Inflammatory macrophage (primary cell): ENCODE data around the gene TBC1D9B.

Experiments
- DNase-seq, 2 donors: peaks; one replicate each; pipeline ENCODE4 v3.0.0-alpha.2; 2020 to 2022
- total RNA-seq, 18 experiments: gene quantifications; one replicate each; lab custom pipeline; 2026; ENCODE audit warnings: mixed read lengths in 6 of 18, inconsistent platforms in 2 of 18; lab: John Stamatoyannopoulos, UW

Gene TBC1D9B
- 67.3 to 404 (median 210) reads per million in 18 experiments for total RNA-seq

DNA sequence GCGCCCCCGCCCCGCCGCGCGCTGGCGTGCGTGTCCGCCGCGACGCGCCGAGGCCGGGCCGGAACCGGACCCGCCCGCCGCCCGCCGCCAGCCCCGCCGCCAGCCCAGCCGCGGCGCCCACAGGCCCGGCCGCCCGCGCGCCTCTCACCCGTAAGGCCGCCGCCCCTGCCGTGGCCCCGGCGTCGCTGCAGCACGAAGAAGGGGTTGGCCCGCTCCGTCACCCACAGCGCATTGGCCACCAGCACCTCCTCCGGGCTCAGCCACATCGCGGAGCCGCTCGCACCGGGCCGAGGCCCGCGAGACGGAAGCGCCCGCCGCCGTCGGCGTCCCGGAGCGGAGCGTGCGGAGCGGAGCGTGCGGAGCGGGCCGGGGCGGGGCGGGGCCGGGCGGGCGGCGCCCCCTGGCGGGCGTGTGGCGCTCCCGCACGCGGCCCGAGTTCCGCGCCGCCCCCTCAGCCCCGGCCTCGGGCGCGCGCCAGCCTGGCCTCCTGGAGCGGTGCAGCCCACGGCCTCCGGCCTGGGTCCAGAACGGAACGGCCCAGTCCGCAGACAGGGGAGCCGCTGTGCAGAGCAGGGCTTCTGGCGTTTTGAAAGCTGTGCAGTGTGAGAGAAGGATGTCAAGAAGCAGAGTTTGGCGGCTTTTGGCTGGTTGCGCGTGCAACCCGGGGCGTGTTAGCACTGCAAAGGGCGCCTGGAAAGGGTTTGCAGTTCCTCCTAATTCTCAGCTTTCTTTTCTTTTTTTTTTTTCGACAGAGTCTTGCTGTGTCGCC is at the start of gene TBC1D9B:
Gene TBC1D9B, minus strand, starts transcription at position 342 of the 769 bp plus-strand sequence. Its CDS starts 76 bp downstream, at position 266.
- DNase-seq, result peak; percentile 69 to 85

GRCh38 chr5:179955630-179956029 is 47.9 kb upstream of the TBC1D9B start:
- DNase-seq, result no peak

- DNase-seq, result no peak
These were observed 47.4 kb upstream of the TBC1D9B start for GRCh38 chr5:179955062-179955461.

DNA sequence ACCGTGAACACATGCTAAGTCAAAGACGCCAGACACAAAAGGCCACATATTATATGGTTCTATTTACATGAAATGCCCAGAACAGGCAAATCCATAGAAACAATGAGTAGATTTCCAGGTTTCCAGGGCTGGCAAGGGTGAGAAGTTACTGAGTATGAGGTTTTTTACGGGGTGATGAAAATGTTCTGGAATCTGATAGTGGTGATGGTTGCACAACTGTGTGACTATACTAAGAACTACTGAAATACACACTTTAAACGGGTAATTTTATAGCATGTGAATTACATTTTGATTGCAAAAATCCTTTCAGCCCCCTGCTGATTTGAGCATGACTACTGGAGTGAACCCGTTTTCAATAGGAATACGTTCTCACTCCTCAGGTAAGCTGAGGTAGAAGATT is 46.7 kb upstream of the TBC1D9B start:
- DNase-seq, result no peak

DNA sequence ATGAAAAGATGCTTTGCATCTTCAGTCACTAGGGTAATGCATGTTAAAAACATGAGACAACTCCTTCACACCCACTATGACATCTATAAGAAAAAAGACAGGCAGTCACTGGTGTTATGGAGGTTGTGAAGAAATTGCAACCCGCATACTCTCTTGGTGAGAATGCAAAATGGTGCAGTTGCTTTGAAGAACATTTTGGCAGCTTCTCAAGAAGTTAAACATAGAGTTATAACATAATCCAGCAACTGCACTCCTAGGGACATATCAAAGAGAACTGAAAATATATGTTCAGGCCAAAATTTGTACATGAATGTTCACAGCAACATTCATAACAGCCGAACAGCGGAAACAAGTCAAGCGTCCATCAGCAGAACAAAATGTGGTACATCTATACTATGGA is 46.3 kb upstream of the TBC1D9B start:
- no peak for DNase-seq

- DNase-seq, result no peak
These were observed 29.4 kb upstream of the TBC1D9B start for GRCh38 chr5:179936976-179937681.

- no peak for DNase-seq
These were observed 23.2 kb upstream of the TBC1D9B start for GRCh38 chr5:179930788-179931473.

DNA sequence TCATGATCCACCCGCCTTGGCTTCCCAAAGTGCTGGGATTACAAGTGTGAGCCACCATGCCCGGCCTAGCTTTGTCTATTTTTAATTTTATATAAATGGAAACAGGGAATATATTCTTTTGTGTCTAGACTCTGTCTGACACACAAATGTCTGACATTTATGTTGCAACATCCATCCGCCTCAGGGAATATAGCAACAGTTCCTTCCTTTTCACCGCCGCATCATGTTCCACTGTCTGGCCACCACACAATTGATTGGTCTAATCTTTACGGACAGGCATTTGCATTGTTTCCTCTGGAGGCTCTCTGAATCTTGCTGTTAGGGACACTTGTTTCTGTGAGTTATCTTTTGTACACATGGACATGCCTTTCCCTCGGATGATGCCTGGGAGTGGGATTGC is 20.1 kb upstream of the TBC1D9B start:
- peak; percentile 37 to 49 for DNase-seq

DNA sequence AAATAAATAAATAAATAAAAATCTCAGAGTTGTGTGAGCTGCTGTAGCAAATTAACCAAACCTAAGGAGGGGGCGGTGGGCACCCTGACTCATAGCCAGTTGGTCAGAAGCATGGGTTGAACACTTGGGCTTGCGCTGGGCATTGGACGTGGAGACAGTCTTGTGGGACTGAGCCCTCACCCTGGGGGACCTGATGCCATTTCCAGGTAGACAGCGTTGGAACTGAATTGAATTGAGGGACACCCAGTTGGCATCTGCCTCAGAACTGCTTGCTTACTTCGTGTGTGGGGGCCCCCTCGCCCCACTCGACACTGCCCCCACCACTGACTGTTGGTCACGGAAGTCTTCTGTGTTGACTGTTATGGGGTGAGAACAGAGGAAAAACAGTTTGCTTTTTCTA is 19.0 kb upstream of the TBC1D9B start:
- no peak for DNase-seq

DNA sequence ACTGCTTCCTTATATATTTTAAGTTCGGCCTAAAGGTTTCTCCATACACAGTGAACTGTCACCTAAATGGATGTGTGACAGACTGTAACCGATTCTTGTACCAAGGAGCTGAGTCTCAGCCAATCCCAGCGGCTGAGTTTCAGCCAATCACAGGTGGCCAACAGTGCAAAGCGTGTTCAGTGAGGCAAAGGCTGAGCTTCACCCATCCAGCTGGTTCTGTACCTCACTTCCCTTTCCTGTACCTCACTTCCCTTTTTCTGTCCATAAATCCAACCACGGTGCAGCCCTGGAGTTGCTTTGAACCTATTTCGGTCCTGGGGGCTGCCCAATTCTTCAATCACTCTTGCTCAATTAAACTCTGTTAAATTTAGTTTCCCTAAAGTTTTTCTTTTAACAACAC is 15.7 kb upstream of the TBC1D9B start:
- DNase-seq, result peak; percentile 58 to 66

- DNase-seq, result no peak
These were observed 12.5 kb upstream of the TBC1D9B start for GRCh38 chr5:179920175-179920574.

DNA sequence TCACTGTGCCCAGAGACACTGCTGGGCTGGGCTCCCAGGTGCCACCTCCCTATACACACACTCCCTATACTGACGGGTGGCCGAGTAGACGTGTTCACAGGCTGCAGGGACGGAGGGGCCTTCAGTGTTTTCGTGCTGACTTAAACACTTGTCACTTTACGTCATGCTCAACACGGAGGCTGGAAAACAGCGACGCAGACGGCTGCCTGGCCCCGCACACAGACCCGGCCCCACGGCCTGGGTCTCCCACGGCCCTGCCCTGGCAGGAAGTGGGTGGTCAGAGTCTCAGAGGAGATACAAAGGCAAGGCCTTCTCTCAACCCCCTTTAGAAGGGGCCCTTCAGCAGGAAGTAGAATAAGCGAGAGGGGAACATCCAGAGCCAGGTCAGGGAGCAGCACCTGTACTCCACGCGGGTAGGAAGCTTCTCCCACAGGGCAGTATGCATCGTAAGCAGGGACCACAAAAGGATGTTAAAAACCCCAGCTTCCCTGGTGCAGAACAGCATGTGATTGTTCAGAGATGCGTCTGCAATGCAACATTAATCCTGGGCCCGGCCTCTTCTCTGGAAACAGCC is 11.9 kb upstream of the TBC1D9B start:
- DNase-seq, result no peak

- no peak for DNase-seq
These were observed 11.2 kb upstream of the TBC1D9B start for GRCh38 chr5:179918742-179919486.

- DNase-seq, result no peak
These were observed 8.8 kb upstream of the TBC1D9B start for GRCh38 chr5:179916523-179916922.

DNA sequence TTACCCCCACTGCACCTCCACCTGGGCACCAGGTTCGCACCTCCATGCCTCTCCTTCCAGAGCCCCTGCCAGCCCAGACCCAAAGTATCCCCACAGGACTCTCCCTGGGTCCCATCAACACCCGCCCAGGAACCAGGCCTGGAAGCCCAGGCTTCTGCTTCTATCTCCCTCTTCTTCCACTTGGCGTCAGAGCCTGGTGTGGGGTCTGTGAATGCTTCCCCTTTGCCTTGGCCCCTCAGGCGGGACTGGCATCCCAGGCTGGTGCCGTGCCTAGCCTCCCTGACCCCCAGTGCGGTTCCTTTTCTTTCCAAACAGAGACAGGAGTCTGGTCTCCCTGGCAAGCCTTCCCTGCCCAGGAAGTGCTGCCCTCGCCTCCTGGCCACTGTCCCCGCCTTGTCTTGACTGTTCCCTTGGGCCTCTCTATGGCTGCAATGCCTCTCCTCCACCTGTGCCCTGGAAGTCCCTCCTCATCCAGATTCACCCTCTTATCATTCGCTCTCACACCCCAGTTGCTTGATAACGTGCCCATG is 7.8 kb upstream of the TBC1D9B start:
- no peak for DNase-seq

GRCh38 chr5:179914032-179914755 is 6.5 kb upstream of the TBC1D9B start:
- DNase-seq, result peak; percentile 94 to 96

DNA sequence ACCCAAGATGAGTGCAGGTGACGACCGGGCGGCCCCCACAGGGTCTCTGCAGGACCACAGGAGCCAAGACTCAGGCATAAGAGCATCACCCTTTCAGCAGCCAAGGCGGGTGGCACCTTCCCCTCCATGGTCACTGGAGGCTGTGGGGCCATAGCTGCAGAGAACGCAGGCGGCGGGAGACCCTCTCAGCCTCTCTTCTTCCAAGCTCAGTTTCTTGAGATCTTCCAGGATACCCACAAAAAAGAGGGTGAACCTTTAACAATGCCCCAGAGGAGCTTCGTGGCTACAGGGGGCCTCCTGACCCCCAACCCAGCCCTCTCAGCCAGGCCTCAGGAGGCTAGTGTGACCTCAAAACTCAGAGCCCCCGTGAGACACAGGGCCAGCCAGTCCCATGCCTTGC is 5.8 kb upstream of the TBC1D9B start:
- DNase-seq, result no peak

GRCh38 chr5:179912951-179913350 is 5.3 kb upstream of the TBC1D9B start:
- DNase-seq, result no peak

DNA sequence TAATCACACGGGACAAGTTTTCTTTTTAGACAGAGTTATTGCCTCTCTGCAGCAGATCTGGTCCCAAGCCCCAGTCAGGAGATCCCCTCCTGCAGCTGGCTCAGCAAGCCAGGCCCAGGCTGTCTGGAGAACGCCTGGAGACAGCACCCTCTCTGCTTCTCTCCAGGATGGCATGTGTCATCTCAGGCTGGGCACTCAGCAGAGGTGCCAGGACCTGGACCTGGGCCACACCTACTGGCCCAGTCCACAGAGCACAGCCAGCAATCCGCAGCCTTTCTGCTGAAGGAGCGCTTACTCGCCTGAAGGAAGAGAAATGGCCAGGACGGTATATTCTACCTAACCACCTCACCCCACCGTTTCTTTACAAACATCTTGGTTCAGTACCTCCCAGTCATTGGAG is 4.7 kb upstream of the TBC1D9B start:
- no peak for DNase-seq

- no peak for DNase-seq
These were observed 1.5 kb upstream of the TBC1D9B start for GRCh38 chr5:179909224-179909623.

- no peak for DNase-seq
These were observed 831 bp upstream of the TBC1D9B start for GRCh38 chr5:179908528-179908927.
